ENCODE results near the gene ITPR1. TPM values are rescaled to one million over a fixed set of nuclear protein-coding genes. Genes with fewer than 3 reads are reported as not detected.

The ITPR1 gene
- total and polyA plus RNA-seq, 5 donors from 2014 or later: 6.9 to 97.5 (median 9.5) TPM

GRCh38 chr3:4716266-4716665 is 223.1 kb downstream of the ITPR1 start:
- H3K4me3 Mint-ChIP-seq: no peak overlapping the region
- no peak for DNase-seq
- H3K4me1 ChIP-seq (ENCODE audit: control insufficient read depth, insufficient read depth, low read length, poor library complexity, severe bottlenecking): no peaks in the 10 kb centered on the region
- no peaks in the 10 kb centered on the region for H3K27me3 Mint-ChIP-seq
- H3K27ac ChIP-seq (ENCODE audit: insufficient read depth, low read length, poor library complexity, severe bottlenecking): no peak overlapping the region
- peaks cover 36% of the 10 kb centered on the region for H3K36me3 Mint-ChIP-seq
- H3K4me1 Mint-ChIP-seq: peaks cover 0 to 9% (median 2%) of the 10 kb centered on the region in 4 donors
- no peak overlapping the region for H3K4me3 ChIP-seq (ENCODE audit: low read depth, low read length)
- no peaks in the 10 kb centered on the region for H3K27me3 ChIP-seq (ENCODE audit: control insufficient read depth, insufficient read depth, low read length)
- no peak overlapping the region for H3K27ac Mint-ChIP-seq
- H3K9me3 Mint-ChIP-seq: no peaks in the 10 kb centered on the region
- no peak for ATAC-seq (ENCODE audit: low read depth in 2 of 2)
- H3K9me3 ChIP-seq (ENCODE audit: control insufficient read depth in 2 of 2, low read length in 2 of 2): no peaks in the 10 kb centered on the region
- H3K36me3 ChIP-seq (ENCODE audit: control insufficient read depth, insufficient read depth, low read length): peaks cover 46% of the 10 kb centered on the region

GRCh38 chr3:4716706-4717362 is 223.7 kb downstream of the ITPR1 start:
- no peak for ATAC-seq (ENCODE audit: low read depth in 2 of 2)

GRCh38 chr3:4717363-4717740 is 224.2 kb downstream of the ITPR1 start:
- Histone ChIP-seq H3K9me3 (ENCODE audit: control insufficient read depth in 2 of 2, low read length in 2 of 2) (no peaks in the 10 kb centered on the region), H3K27ac (ENCODE audit: insufficient read depth, low read length, poor library complexity, severe bottlenecking) (no peak overlapping the region), H3K36me3 (ENCODE audit: control insufficient read depth, insufficient read depth, low read length) (peaks cover 39% of the 10 kb centered on the region), H3K4me1 (ENCODE audit: control insufficient read depth, insufficient read depth, low read length, poor library complexity, severe bottlenecking) (no peaks in the 10 kb centered on the region), H3K27me3 (ENCODE audit: control insufficient read depth, insufficient read depth, low read length) (no peaks in the 10 kb centered on the region), H3K4me3 (ENCODE audit: low read depth, low read length) (no peak overlapping the region)
- DNase-seq (no peak), ATAC-seq (ENCODE audit: low read depth in 2 of 2) (no peak)
- peaks cover 0 to 11% (median 5%) of the 10 kb centered on the region in 4 donors for H3K4me1 Mint-ChIP-seq
- H3K9me3 Mint-ChIP-seq: peaks cover 0 to 2% (median 0%) of the 10 kb centered on the region in 7 donors
- H3K36me3 Mint-ChIP-seq: peaks cover 28% of the 10 kb centered on the region
- H3K27me3 Mint-ChIP-seq: no peaks in the 10 kb centered on the region
- no peak overlapping the region for H3K4me3 Mint-ChIP-seq
- H3K27ac Mint-ChIP-seq: no peak overlapping the region

More at GRCh38 chr3:4716706-4717362, 223.7 kb downstream of the ITPR1 start:
- peaks cover 0 to 11% (median 3%) of the 10 kb centered on the region in 4 donors for H3K4me1 Mint-ChIP-seq
- H3K36me3 ChIP-seq (ENCODE audit: control insufficient read depth, insufficient read depth, low read length): peaks cover 44% of the 10 kb centered on the region
- H3K27me3 ChIP-seq (ENCODE audit: control insufficient read depth, insufficient read depth, low read length): no peaks in the 10 kb centered on the region
- no peaks in the 10 kb centered on the region for H3K4me1 ChIP-seq (ENCODE audit: control insufficient read depth, insufficient read depth, low read length, poor library complexity, severe bottlenecking)
- peaks cover 32% of the 10 kb centered on the region for H3K36me3 Mint-ChIP-seq
- no peak overlapping the region for H3K27ac Mint-ChIP-seq
- H3K27me3 Mint-ChIP-seq: no peaks in the 10 kb centered on the region
- peaks cover 0 to 2% (median 0%) of the 10 kb centered on the region in 7 donors for H3K9me3 Mint-ChIP-seq
- H3K4me3 Mint-ChIP-seq: no peak overlapping the region
- H3K4me3 ChIP-seq (ENCODE audit: low read depth, low read length): no peak overlapping the region
- no peak overlapping the region for H3K27ac ChIP-seq (ENCODE audit: insufficient read depth, low read length, poor library complexity, severe bottlenecking)
- no peaks in the 10 kb centered on the region for H3K9me3 ChIP-seq (ENCODE audit: control insufficient read depth in 2 of 2, low read length in 2 of 2)
- DNase-seq: no peak

GRCh38 chr3:4718179-4718736 is 225.1 kb downstream of the ITPR1 start:
- Mint-ChIP-seq H3K27ac (no peak overlapping the region), H3K27me3 (no peaks in the 10 kb centered on the region), H3K9me3 (peaks cover 0 to 2% (median 0%) of the 10 kb centered on the region in 7 donors), H3K4me1 (peaks cover 0 to 11% (median 5%) of the 10 kb centered on the region in 4 donors), H3K36me3 (peaks cover 26% of the 10 kb centered on the region), H3K4me3 (no peak overlapping the region)
- Histone ChIP-seq H3K4me3 (ENCODE audit: low read depth, low read length) (no peak overlapping the region), H3K36me3 (ENCODE audit: control insufficient read depth, insufficient read depth, low read length) (peaks cover 31% of the 10 kb centered on the region), H3K4me1 (ENCODE audit: control insufficient read depth, insufficient read depth, low read length, poor library complexity, severe bottlenecking) (no peaks in the 10 kb centered on the region), H3K27me3 (ENCODE audit: control insufficient read depth, insufficient read depth, low read length) (no peaks in the 10 kb centered on the region), H3K9me3 (ENCODE audit: control insufficient read depth in 2 of 2, low read length in 2 of 2) (no peaks in the 10 kb centered on the region), H3K27ac (ENCODE audit: insufficient read depth, low read length, poor library complexity, severe bottlenecking) (no peak overlapping the region)
- DNase-seq (no peak), ATAC-seq (ENCODE audit: low read depth in 2 of 2) (no peak)

- H3K9me3 ChIP-seq (ENCODE audit: control insufficient read depth in 2 of 2, low read length in 2 of 2): no peaks in the 10 kb centered on the region
- peaks cover 31% of the 10 kb centered on the region for H3K36me3 Mint-ChIP-seq
- H3K4me1 ChIP-seq (ENCODE audit: control insufficient read depth, insufficient read depth, low read length, poor library complexity, severe bottlenecking): no peaks in the 10 kb centered on the region
- ATAC-seq (ENCODE audit: low read depth in 2 of 2): no peak
- H3K27ac ChIP-seq (ENCODE audit: insufficient read depth, low read length, poor library complexity, severe bottlenecking): no peak overlapping the region
- H3K27me3 ChIP-seq (ENCODE audit: control insufficient read depth, insufficient read depth, low read length): no peaks in the 10 kb centered on the region
- no peak for DNase-seq
- H3K27ac Mint-ChIP-seq: no peak overlapping the region
- peaks cover 0 to 2% (median 0%) of the 10 kb centered on the region in 7 donors for H3K9me3 Mint-ChIP-seq
- peaks cover 0 to 11% (median 5%) of the 10 kb centered on the region in 4 donors for H3K4me1 Mint-ChIP-seq
- no peaks in the 10 kb centered on the region for H3K27me3 Mint-ChIP-seq
- H3K4me3 Mint-ChIP-seq: no peak overlapping the region
- no peak overlapping the region for H3K4me3 ChIP-seq (ENCODE audit: low read depth, low read length)
- peaks cover 28% of the 10 kb centered on the region for H3K36me3 ChIP-seq (ENCODE audit: control insufficient read depth, insufficient read depth, low read length)
Observed at GRCh38 chr3:4719046-4719501, 225.9 kb downstream of the ITPR1 start.

GRCh38 chr3:4720316-4721075 is 227.3 kb downstream of the ITPR1 start:
- peak in 1 of 2 donors; percentile 50 for ATAC-seq (ENCODE audit: low read depth in 2 of 2)
- H3K4me3 ChIP-seq (ENCODE audit: low read depth, low read length): no peak overlapping the region
- Mint-ChIP-seq H3K9me3 (peaks cover 0 to 2% (median 0%) of the 10 kb centered on the region in 7 donors), H3K27ac (no peak overlapping the region), H3K36me3 (peaks cover 30% of the 10 kb centered on the region), H3K4me1 (peaks cover 0 to 11% (median 5%) of the 10 kb centered on the region in 4 donors), H3K4me3 (no peak overlapping the region), H3K27me3 (no peaks in the 10 kb centered on the region)
- H3K36me3 ChIP-seq (ENCODE audit: control insufficient read depth, insufficient read depth, low read length): peaks cover 26% of the 10 kb centered on the region
- DNase-seq: peak in 1 of 3 donors; percentile 60
- H3K4me1 ChIP-seq (ENCODE audit: control insufficient read depth, insufficient read depth, low read length, poor library complexity, severe bottlenecking): no peaks in the 10 kb centered on the region
- no peak overlapping the region for H3K27ac ChIP-seq (ENCODE audit: insufficient read depth, low read length, poor library complexity, severe bottlenecking)
- H3K9me3 ChIP-seq (ENCODE audit: control insufficient read depth in 2 of 2, low read length in 2 of 2): no peaks in the 10 kb centered on the region
- no peaks in the 10 kb centered on the region for H3K27me3 ChIP-seq (ENCODE audit: control insufficient read depth, insufficient read depth, low read length)

- Mint-ChIP-seq H3K27me3 (no peaks in the 10 kb centered on the region), H3K27ac (no peak overlapping the region), H3K4me3 (no peak overlapping the region), H3K36me3 (peaks cover 36% of the 10 kb centered on the region), H3K4me1 (peaks cover 0 to 11% (median 5%) of the 10 kb centered on the region in 4 donors), H3K9me3 (peaks cover 0 to 2% (median 0%) of the 10 kb centered on the region in 7 donors)
- no peaks in the 10 kb centered on the region for H3K27me3 ChIP-seq (ENCODE audit: control insufficient read depth, insufficient read depth, low read length)
- DNase-seq: no peak
- no peak overlapping the region for H3K27ac ChIP-seq (ENCODE audit: insufficient read depth, low read length, poor library complexity, severe bottlenecking)
- ATAC-seq (ENCODE audit: low read depth in 2 of 2): no peak
- H3K9me3 ChIP-seq (ENCODE audit: control insufficient read depth in 2 of 2, low read length in 2 of 2): no peaks in the 10 kb centered on the region
- no peak overlapping the region for H3K4me3 ChIP-seq (ENCODE audit: low read depth, low read length)
- H3K36me3 ChIP-seq (ENCODE audit: control insufficient read depth, insufficient read depth, low read length): peaks cover 28% of the 10 kb centered on the region
- H3K4me1 ChIP-seq (ENCODE audit: control insufficient read depth, insufficient read depth, low read length, poor library complexity, severe bottlenecking): no peaks in the 10 kb centered on the region
Observed at GRCh38 chr3:4721511-4721911, 228.4 kb downstream of the ITPR1 start.
